Measurements from ENCODE around the gene UBE2D1. TPM values are rescaled to one million over a fixed set of nuclear protein-coding genes. Genes with fewer than 3 reads are reported as not detected.
A peak's percentile ranks its signal among the peaks of the same experiment; 100 is the strongest.

UBE2D1 gene
- total and polyA plus RNA-seq, 4 experiments from 2014 or later, result 13.4 to 23.4 (median 17.2) TPM

DNA sequence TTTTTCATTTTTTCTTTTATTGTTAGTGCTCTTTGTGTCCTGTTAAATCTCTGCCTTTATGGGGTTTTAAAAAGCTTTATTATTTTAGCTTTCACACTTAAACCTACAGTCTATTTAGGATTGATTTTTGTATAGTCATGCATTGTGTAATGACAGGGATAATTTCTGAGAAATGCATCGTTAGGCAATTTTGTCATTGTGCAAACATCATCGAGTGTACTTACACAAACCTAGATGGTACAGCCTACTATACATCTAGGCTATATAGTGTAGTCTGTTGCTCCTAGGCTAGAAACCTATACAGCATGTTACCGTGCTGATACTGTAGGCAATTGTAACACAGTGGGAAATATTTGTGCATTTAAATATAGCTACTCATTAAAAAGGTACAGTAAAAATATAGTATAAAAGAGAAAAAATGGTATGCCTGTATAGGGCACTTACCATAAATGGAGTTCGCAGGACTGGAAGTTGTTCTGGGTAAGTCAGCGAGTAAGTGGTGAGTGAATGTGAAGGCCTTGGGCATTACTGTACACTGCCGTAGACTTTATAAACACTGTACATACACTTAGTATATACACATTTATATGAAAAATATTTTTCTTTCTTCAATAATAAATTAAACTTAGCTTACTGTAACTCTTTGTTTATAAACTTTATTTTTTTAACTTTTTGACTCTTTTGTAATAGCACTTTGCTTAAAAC, 16.0 kb downstream of the UBE2D1 start:
- no peak overlapping the region for H3K4me3 ChIP-seq (ENCODE audit: low read length in 2 of 2)
- intact Hi-C loops (cut with micrococcal nuclease), result no loop called here
- H3K36me3 ChIP-seq (ENCODE audit: insufficient read depth, low read length), result no peaks in the 10 kb centered on the region
- H3K27me3 ChIP-seq (ENCODE audit: insufficient read depth, low read length), result no peaks in the 10 kb centered on the region
- peaks cover 24 to 37% (median 26%) of the 10 kb centered on the region in 4 donors for H3K4me1 Mint-ChIP-seq
- no peak overlapping the region for H3K27ac ChIP-seq (ENCODE audit: low read depth, low read length)
- no peak overlapping the region for H3K4me3 Mint-ChIP-seq
- H3K27me3 Mint-ChIP-seq, result no peaks in the 10 kb centered on the region
- H3K36me3 Mint-ChIP-seq, result peaks cover 7 to 17% of the 10 kb centered on the region in 2 donors
- CTCF ChIA-PET (ENCODE audit: partially characterized antibody), result interaction anchor here (1.1 kb wide), 1 partner anchor 34 kb away, joined by 3 read pairs; no protein-coding TSS in a partner anchor
- no peaks in the 10 kb centered on the region for H3K9me3 ChIP-seq (ENCODE audit: control insufficient read depth in 1 of 2, low read length in 2 of 2)
- DNase-seq, result no peak
- no peaks in the 10 kb centered on the region for H3K4me1 ChIP-seq (ENCODE audit: insufficient read depth, low read length)
- POLR2A ChIA-PET (ENCODE audit: partially characterized antibody), result interaction anchor here (1.6 kb wide), 1 partner anchor 16 kb away, joined by 4 read pairs; no protein-coding TSS in a partner anchor
- no peak overlapping the region for H3K27ac Mint-ChIP-seq
- no peaks in the 10 kb centered on the region for H3K9me3 Mint-ChIP-seq

DNA sequence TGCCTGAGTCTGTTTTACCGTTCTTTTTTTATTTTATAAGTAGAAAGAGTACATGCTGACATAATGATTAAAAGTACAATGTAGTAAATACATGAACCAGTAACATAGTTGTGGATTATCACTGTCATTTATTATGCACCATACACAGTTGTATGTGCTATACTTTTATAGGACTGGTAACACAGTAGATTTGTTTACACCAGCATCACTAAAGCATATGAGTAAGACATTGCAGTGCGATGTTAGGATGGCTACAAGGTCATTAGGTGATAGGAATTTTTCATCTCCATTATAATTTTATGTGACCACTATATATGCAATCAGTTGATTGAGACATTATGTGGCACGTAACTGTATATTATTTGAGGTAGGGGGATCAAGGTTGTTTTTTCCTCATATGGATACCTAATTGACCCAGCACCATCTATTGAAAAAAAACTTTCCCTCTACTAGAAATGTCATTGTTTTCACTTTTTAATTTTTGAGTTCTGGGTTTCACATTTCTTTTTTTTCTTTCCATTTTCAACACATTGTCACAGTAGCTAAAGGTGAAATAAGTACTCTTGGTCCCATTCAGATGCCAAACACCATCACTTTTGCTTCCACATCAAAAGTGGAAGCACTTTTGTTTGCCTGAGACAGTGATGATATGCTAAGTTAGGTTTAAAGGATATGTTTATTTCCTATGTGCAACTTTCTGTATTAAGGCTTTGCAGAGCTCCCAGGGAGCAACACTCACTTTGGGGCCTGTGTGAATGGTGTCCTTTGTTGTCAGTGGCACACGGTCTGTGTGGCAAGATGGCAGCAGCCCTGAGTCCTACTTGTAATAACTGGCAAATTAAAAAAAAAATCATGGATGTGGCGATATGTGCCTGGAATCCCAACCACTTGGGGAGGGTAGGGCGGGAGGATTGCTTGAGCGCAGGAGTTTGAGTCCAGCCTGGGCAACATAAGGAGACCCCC, 17.1 kb downstream of the UBE2D1 start:
- ChIA-PET POLR2A (ENCODE audit: partially characterized antibody) (no interaction called here), CTCF (ENCODE audit: partially characterized antibody) (no interaction called here)
- H3K4me3 ChIP-seq (ENCODE audit: low read length in 2 of 2), result no peak overlapping the region
- H3K4me1 Mint-ChIP-seq, result peaks cover 22 to 32% (median 28%) of the 10 kb centered on the region in 4 donors
- no peaks in the 10 kb centered on the region for H3K27me3 Mint-ChIP-seq
- H3K27ac ChIP-seq (ENCODE audit: low read depth, low read length), result no peak overlapping the region
- no peak for DNase-seq
- peaks cover 4 to 9% of the 10 kb centered on the region in 2 donors for H3K36me3 Mint-ChIP-seq
- no peaks in the 10 kb centered on the region for H3K9me3 Mint-ChIP-seq
- H3K27me3 ChIP-seq (ENCODE audit: insufficient read depth, low read length), result no peaks in the 10 kb centered on the region
- no peaks in the 10 kb centered on the region for H3K36me3 ChIP-seq (ENCODE audit: insufficient read depth, low read length)
- H3K4me1 ChIP-seq (ENCODE audit: insufficient read depth, low read length), result no peaks in the 10 kb centered on the region
- intact Hi-C loops (cut with micrococcal nuclease), result no loop called here
- no peak overlapping the region for H3K27ac Mint-ChIP-seq
- H3K4me3 Mint-ChIP-seq, result no peak overlapping the region
- H3K9me3 ChIP-seq (ENCODE audit: control insufficient read depth in 1 of 2, low read length in 2 of 2), result no peaks in the 10 kb centered on the region

DNA sequence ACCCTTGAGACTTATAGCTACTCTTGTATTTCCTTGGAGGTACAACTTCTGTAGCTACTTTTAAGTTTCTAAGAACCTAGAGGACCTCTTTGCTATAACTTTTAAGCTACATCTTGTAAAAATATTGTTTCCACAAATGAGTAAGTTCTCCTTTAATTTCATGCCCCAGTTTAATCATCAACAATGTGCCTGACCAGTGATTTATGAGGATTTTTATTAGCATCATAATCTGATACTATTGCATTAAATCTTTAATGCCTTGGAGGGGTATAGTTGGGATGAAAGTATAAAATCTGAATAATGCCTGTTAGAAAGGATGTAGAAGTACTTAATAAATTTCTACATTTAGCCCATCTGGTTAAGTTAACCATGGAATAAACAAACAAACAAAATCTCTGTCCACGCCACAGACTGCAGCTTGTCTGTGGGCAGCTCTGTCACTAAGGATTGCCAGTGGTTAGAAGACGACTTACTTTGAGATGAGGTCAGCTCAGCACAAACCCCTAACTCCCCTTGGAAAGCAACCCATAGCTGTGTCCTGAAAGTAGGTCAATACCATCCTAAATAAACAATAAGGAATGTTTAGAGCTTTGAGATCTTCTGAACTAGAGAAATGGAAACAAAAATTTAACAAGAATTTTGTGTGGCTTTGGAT, 18.3 kb downstream of the UBE2D1 start:
- CTCF ChIA-PET (ENCODE audit: partially characterized antibody), result no interaction called here
- Mint-ChIP-seq H3K4me1 (peaks cover 22 to 38% (median 29%) of the 10 kb centered on the region in 4 donors), H3K9me3 (no peaks in the 10 kb centered on the region)

DNA sequence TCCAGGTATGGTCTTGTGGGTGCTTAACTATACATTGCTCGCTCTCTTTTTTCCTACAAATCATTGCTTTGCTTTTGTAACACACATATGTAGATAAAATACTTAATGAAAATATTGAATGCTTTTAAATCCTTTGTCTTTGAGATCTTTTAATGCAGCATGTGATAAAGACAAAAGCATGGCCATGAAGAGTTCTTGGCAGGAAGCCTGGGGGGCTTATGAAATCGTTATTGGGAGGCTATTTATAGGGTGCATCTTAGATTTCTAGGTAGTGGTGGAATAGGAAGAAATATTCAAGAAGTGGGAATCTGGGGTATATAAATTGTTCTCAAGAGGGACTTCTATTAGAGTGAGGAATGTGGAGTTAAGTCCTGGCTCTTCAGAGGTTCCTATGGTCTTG, 21.9 kb downstream of the UBE2D1 start:
- no peak overlapping the region for H3K4me3 Mint-ChIP-seq
- DNase-seq, result no peak
- no peaks in the 10 kb centered on the region for H3K27me3 Mint-ChIP-seq
- H3K27ac Mint-ChIP-seq, result peak overlapping the region in 1 of 7 donors; percentile 58
- no peak overlapping the region for H3K4me3 ChIP-seq (ENCODE audit: low read length in 2 of 2)
- peaks cover 28 to 46% (median 34%) of the 10 kb centered on the region in 4 donors for H3K4me1 Mint-ChIP-seq
- no peaks in the 10 kb centered on the region for H3K9me3 Mint-ChIP-seq
- H3K4me1 ChIP-seq (ENCODE audit: insufficient read depth, low read length), result peaks cover 25% of the 10 kb centered on the region
- ChIA-PET POLR2A (ENCODE audit: partially characterized antibody) (no interaction called here), CTCF (ENCODE audit: partially characterized antibody) (no interaction called here)
- H3K36me3 ChIP-seq (ENCODE audit: insufficient read depth, low read length), result no peaks in the 10 kb centered on the region
- H3K9me3 ChIP-seq (ENCODE audit: control insufficient read depth in 1 of 2, low read length in 2 of 2), result no peaks in the 10 kb centered on the region
- peaks cover 3 to 4% of the 10 kb centered on the region in 2 donors for H3K36me3 Mint-ChIP-seq
- intact Hi-C loops (cut with micrococcal nuclease), result no loop called here
- H3K27ac ChIP-seq (ENCODE audit: low read depth, low read length), result no peak overlapping the region
- no peaks in the 10 kb centered on the region for H3K27me3 ChIP-seq (ENCODE audit: insufficient read depth, low read length)

More for the DNA sequence above, 18.3 kb downstream of the UBE2D1 start:
- Mint-ChIP-seq H3K27ac (peak overlapping the region in 1 of 7 donors; percentile 1), H3K36me3 (peaks cover 0 to 2% of the 10 kb centered on the region in 2 donors), H3K4me3 (no peak overlapping the region), H3K27me3 (no peaks in the 10 kb centered on the region)
- POLR2A ChIA-PET (ENCODE audit: partially characterized antibody), result no interaction called here
- intact Hi-C loops (cut with micrococcal nuclease), result no loop called here
- H3K36me3 ChIP-seq (ENCODE audit: insufficient read depth, low read length), result no peaks in the 10 kb centered on the region
- no peaks in the 10 kb centered on the region for H3K4me1 ChIP-seq (ENCODE audit: insufficient read depth, low read length)
- H3K27me3 ChIP-seq (ENCODE audit: insufficient read depth, low read length), result no peaks in the 10 kb centered on the region
- H3K27ac ChIP-seq (ENCODE audit: low read depth, low read length), result no peak overlapping the region
- no peak for DNase-seq
- H3K4me3 ChIP-seq (ENCODE audit: low read length in 2 of 2), result no peak overlapping the region
- no peaks in the 10 kb centered on the region for H3K9me3 ChIP-seq (ENCODE audit: control insufficient read depth in 1 of 2, low read length in 2 of 2)

DNA sequence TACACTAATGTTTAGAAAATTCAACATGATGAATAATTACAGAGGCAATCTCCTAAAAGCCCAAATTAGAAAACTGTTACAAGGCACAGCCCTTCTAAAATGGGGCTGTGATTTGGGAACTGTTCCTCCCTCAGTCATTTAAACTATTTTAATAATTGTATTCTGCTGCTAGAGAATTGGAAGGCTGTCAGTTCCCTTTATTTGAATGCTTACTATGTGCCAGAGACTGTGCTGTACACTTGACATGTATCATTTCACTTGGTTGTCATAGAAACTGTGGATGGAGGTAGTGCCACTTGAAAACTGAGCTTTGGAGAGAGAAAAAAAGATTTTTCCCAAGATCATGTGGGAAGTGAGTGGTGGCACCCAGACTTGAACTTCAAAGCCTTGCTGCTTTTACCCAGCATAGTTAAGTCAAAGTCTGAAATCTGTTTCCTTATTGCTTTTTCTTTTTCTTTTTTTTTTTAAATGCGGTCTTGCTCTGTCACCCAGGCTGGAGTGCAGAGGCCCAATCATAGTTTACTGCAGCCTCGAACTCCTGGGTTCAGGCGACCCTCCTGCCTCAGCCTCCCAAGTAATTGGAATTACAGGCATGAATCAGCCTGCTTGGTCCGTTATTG, 23.6 kb downstream of the UBE2D1 start:
- Mint-ChIP-seq H3K9me3 (no peaks in the 10 kb centered on the region), H3K27me3 (no peaks in the 10 kb centered on the region), H3K4me3 (no peak overlapping the region), H3K36me3 (peaks cover 4 to 7% of the 10 kb centered on the region in 2 donors), H3K4me1 (peaks cover 24 to 42% (median 30%) of the 10 kb centered on the region in 4 donors), H3K27ac (peak overlapping the region in 2 of 7 donors; percentile 1 to 57)
- no peaks in the 10 kb centered on the region for H3K27me3 ChIP-seq (ENCODE audit: insufficient read depth, low read length)
- H3K27ac ChIP-seq (ENCODE audit: low read depth, low read length), result no peak overlapping the region
- no peak for DNase-seq
- H3K9me3 ChIP-seq (ENCODE audit: control insufficient read depth in 1 of 2, low read length in 2 of 2), result no peaks in the 10 kb centered on the region
- POLR2A ChIA-PET (ENCODE audit: partially characterized antibody), result no interaction called here
- H3K4me3 ChIP-seq (ENCODE audit: low read length in 2 of 2), result no peak overlapping the region
- peaks cover 25% of the 10 kb centered on the region for H3K4me1 ChIP-seq (ENCODE audit: insufficient read depth, low read length)
- intact Hi-C loops (cut with micrococcal nuclease), result no loop called here
- CTCF ChIA-PET (ENCODE audit: partially characterized antibody), result interaction anchor here (0.7 kb wide), 1 partner anchor 293 kb away, joined by 3 read pairs; no protein-coding TSS in a partner anchor
- H3K36me3 ChIP-seq (ENCODE audit: insufficient read depth, low read length), result no peaks in the 10 kb centered on the region

DNA sequence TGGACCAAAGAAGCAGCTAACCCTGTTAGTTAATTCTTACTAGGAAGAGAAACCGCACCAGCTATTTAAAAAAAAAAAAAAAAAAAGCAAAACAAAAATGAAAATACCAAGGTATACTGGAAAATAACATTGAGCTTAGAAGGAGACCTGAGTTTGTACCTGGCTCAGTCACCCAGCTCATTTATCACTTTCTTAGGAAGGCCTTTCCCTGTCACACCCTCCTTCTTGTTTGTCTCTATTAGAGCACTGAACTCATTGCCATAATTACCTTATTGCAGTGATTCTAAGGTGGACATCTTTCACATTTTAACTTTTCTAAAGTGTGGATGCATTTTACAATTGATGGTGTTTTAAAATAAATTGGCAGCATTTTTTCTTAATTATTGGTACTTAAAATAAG, 24.1 kb downstream of the UBE2D1 start:
- H3K9me3 Mint-ChIP-seq, result no peaks in the 10 kb centered on the region
- Histone ChIP-seq H3K9me3 (ENCODE audit: control insufficient read depth in 1 of 2, low read length in 2 of 2) (no peaks in the 10 kb centered on the region), H3K36me3 (ENCODE audit: insufficient read depth, low read length) (no peaks in the 10 kb centered on the region), H3K27ac (ENCODE audit: low read depth, low read length) (no peak overlapping the region), H3K4me1 (ENCODE audit: insufficient read depth, low read length) (peaks cover 25% of the 10 kb centered on the region), H3K27me3 (ENCODE audit: insufficient read depth, low read length) (no peaks in the 10 kb centered on the region), H3K4me3 (ENCODE audit: low read length in 2 of 2) (no peak overlapping the region)
- no peak for DNase-seq
- intact Hi-C loops (cut with micrococcal nuclease), result no loop called here
- no peak overlapping the region for H3K27ac Mint-ChIP-seq
- H3K36me3 Mint-ChIP-seq, result peaks cover 9 to 12% of the 10 kb centered on the region in 2 donors
- ChIA-PET POLR2A (ENCODE audit: partially characterized antibody) (no interaction called here), CTCF (ENCODE audit: partially characterized antibody) (interaction anchor here (0.7 kb wide), 1 partner anchor 294 kb away, joined by 3 read pairs; no protein-coding TSS in a partner anchor)
- H3K4me1 Mint-ChIP-seq, result peaks cover 24 to 42% (median 29%) of the 10 kb centered on the region in 4 donors
- H3K4me3 Mint-ChIP-seq, result no peak overlapping the region
- H3K27me3 Mint-ChIP-seq, result no peaks in the 10 kb centered on the region

Data from CD4-positive, alpha-beta memory T cell (primary cell).